Neural cell (in vitro differentiated cells): Measurements from ENCODE around the gene NRP1. TPM values are rescaled to one million over a fixed set of nuclear protein-coding genes. Genes with fewer than 3 reads are reported as not detected.

Experiments used
- H2AFZ ChIP-seq: fragments of 200-600, 300-800 bp; sonication (generic), shearing (Covaris generic); 2 replicates; pipeline ENCODE4 v1.6.0; 2014; ENCODE audit warnings: low read depth, mild to moderate bottlenecking, antibody characterized with exemption, low read length, moderate library complexity
- H3F3A ChIP-seq: fragments of 200-600 bp; shearing (Covaris generic); 2 replicates; pipeline ENCODE4 v1.6.1; 2016; ENCODE audit warnings: mild to moderate bottlenecking, moderate library complexity, mixed read lengths, antibody characterized with exemption, low read length; ENCODE audit not compliant: insufficient read depth, poor library complexity, severe bottlenecking
- H3K27ac ChIP-seq: fragments of 200-600, 300-800 bp; sonication (generic), shearing (Covaris generic); 2 replicates; pipeline ENCODE4 v1.5.1; 2014; ENCODE audit warnings: mild to moderate bottlenecking, low read length, moderate library complexity
- H3K27me3 ChIP-seq: fragments of 300-800, 200-600 bp; sonication (generic), shearing (Covaris generic); 2 replicates; pipeline ENCODE4 v1.6.0; 2014; ENCODE audit warnings: mild to moderate bottlenecking, low read depth, low read length, moderate library complexity; ENCODE audit not compliant: insufficient read depth
- H3K36me3 ChIP-seq: fragments of 300-800, 200-600 bp; sonication (generic), shearing (Covaris generic); 2 replicates; pipeline ENCODE4 v1.5.1; 2014; ENCODE audit warnings: mild to moderate bottlenecking, antibody characterized with exemption, low read length, moderate library complexity; ENCODE audit not compliant: insufficient read depth
- H3K4me2 ChIP-seq: fragments of 300-800, 200-600 bp; sonication (generic), shearing (Covaris generic); 2 replicates; pipeline ENCODE4 v1.6.0; 2014; ENCODE audit warnings: mild to moderate bottlenecking, low read length
- H3K4me3 ChIP-seq: fragments of 300-800, 200-600 bp; sonication (generic), shearing (Covaris generic); 2 replicates; pipeline ENCODE4 v1.5.1; 2014; ENCODE audit warnings: mild to moderate bottlenecking, low read length, moderate library complexity
- H3K79me2 ChIP-seq: fragments of 200-600 bp; shearing (Covaris generic); replicated peaks from 2 replicates; pipeline ENCODE4 v1.6.0; 2014; ENCODE audit warnings: mild to moderate bottlenecking, low read length, moderate library complexity; ENCODE audit not compliant: insufficient read depth
- H3K9ac ChIP-seq: fragments of 300-800, 200-600 bp; sonication (generic), shearing (Covaris generic); 2 replicates; pipeline ENCODE4 v1.6.1; 2016; ENCODE audit warnings: mild to moderate bottlenecking, low read length, mixed read lengths
- H3K9me2 ChIP-seq: fragments of 200-600 bp; shearing (Covaris generic); 2 replicates; pipeline ENCODE4 v1.6.1; 2016; ENCODE audit warnings: mild to moderate bottlenecking, low read length, mixed read lengths; ENCODE audit not compliant: insufficient read depth
- H3K9me3 ChIP-seq: fragments of 200-600, 300-800 bp; sonication (generic), shearing (Covaris generic); 2 replicates; pipeline ENCODE4 v1.6.1; 2016; ENCODE audit warnings: mild to moderate bottlenecking, mixed run types, low read length, moderate library complexity, mixed read lengths
- H4K20me1 ChIP-seq: fragments of 200-600 bp; shearing (Covaris generic); 2 replicates; pipeline ENCODE4 v1.6.1; 2016; ENCODE audit warnings: mild to moderate bottlenecking, mixed run types; ENCODE audit not compliant: insufficient read depth
- CTCF ChIP-seq: fragments of 450-650 bp; IDR thresholded peaks from 2 replicates; pipeline ENCODE4 v1.5.1; 2014; ENCODE audit warnings: antibody characterized with exemption, mild to moderate bottlenecking, moderate library complexity; ENCODE audit not compliant: poor library complexity, severe bottlenecking
- EP300 ChIP-seq: fragments of 450-650 bp; conservative IDR thresholded peaks from 2 replicates; pipeline ENCODE4 v1.6.1; 2014; ENCODE audit warnings: antibody characterized with exemption, mild to moderate bottlenecking, moderate library complexity; ENCODE audit not compliant: poor library complexity, severe bottlenecking
- EZH2 ChIP-seq: fragments of 200-600, 300-800 bp; shearing (Covaris generic), sonication (generic); IDR thresholded peaks from 2 replicates; pipeline ENCODE4 v1.6.1; 2014; ENCODE audit warnings: antibody characterized with exemption, low read length, borderline replicate concordance, mild to moderate bottlenecking; ENCODE audit not compliant: insufficient read depth, poor library complexity, severe bottlenecking
- POLR2AphosphoS5 ChIP-seq: IDR thresholded peaks from 2 replicates; pipeline ENCODE4 v1.6.1; 2012
- RAD21 ChIP-seq: fragments of 450-650 bp; conservative IDR thresholded peaks from 2 replicates; pipeline ENCODE4 v1.6.1; 2014; ENCODE audit warnings: antibody characterized with exemption, mild to moderate bottlenecking, moderate library complexity
- SMC3 ChIP-seq: fragments of 450-650 bp; conservative IDR thresholded peaks from 2 replicates; pipeline ENCODE4 v1.6.1; 2014; ENCODE audit warnings: antibody characterized with exemption, mild to moderate bottlenecking, moderate library complexity; ENCODE audit not compliant: poor library complexity
- TAF1 ChIP-seq: IDR thresholded peaks from 2 replicates; pipeline ENCODE4 v1.6.1; 2012; ENCODE audit warnings: low read depth
- polyA plus RNA-seq: library from polyadenylated mRNA; depleted of rRNA; stranded (reverse); fragments of >200 nt; gene quantifications from 2 replicates; pipeline ENCODE4 v1.2.3, GENCODE V29; 2014
- TF ChIP-seq, protein P1 (sequence below): IDR thresholded peaks from 2 replicates; pipeline ENCODE4 v1.6.1; 2012; ENCODE audit warnings: borderline replicate concordance

The NRP1 gene
- polyA plus RNA-seq, 1 donor from 2014 or later, result 23.2 TPM

DNA sequence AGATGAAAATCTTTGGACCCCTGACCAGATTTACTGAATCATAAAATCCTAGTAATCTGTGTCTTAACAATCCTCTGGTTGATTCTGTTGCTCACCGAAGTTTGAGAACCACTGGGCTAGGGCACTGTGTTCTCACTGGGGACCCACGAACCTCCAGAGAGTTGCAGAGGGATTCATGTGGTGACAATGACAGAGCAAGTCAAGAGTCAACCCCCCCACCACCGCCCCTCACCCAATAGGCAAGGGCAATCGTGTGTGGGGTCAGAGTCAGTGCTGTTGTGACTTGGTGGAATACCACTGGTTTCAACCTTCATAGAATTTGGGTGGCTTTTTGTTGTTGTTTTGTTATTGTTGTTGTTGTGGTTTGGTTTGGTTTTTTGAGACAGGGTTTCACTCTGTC is 23.5 kb upstream of the NRP1 start:
- no peaks in the 10 kb centered on the region for H3K79me2 ChIP-seq
- no peaks in the 10 kb centered on the region for H3K27me3 ChIP-seq
- no peaks in the 10 kb centered on the region for H4K20me1 ChIP-seq
- no peak overlapping the region for H3K27ac ChIP-seq
- no peaks in the 10 kb centered on the region for H3F3A ChIP-seq
- no peak overlapping the region for H3K4me3 ChIP-seq
- no peak overlapping the region for H3K9ac ChIP-seq
- no peak overlapping the region for H3K4me2 ChIP-seq
- H3K9me2 ChIP-seq, result no peaks in the 10 kb centered on the region
- H3K9me3 ChIP-seq, result no peaks in the 10 kb centered on the region
- H2AFZ ChIP-seq, result no peak overlapping the region
- TF ChIP-seq EP300, result no peak
- TF ChIP-seq, protein P1, sequence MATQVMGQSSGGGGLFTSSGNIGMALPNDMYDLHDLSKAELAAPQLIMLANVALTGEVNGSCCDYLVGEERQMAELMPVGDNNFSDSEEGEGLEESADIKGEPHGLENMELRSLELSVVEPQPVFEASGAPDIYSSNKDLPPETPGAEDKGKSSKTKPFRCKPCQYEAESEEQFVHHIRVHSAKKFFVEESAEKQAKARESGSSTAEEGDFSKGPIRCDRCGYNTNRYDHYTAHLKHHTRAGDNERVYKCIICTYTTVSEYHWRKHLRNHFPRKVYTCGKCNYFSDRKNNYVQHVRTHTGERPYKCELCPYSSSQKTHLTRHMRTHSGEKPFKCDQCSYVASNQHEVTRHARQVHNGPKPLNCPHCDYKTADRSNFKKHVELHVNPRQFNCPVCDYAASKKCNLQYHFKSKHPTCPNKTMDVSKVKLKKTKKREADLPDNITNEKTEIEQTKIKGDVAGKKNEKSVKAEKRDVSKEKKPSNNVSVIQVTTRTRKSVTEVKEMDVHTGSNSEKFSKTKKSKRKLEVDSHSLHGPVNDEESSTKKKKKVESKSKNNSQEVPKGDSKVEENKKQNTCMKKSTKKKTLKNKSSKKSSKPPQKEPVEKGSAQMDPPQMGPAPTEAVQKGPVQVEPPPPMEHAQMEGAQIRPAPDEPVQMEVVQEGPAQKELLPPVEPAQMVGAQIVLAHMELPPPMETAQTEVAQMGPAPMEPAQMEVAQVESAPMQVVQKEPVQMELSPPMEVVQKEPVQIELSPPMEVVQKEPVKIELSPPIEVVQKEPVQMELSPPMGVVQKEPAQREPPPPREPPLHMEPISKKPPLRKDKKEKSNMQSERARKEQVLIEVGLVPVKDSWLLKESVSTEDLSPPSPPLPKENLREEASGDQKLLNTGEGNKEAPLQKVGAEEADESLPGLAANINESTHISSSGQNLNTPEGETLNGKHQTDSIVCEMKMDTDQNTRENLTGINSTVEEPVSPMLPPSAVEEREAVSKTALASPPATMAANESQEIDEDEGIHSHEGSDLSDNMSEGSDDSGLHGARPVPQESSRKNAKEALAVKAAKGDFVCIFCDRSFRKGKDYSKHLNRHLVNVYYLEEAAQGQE, result no peak
- TF ChIP-seq SMC3, result no peak
- no peak for TF ChIP-seq POLR2AphosphoS5
- no peak for TF ChIP-seq EZH2
- no peak for TF ChIP-seq CTCF
- TF ChIP-seq TAF1, result no peak
- no peaks in the 10 kb centered on the region for H3K36me3 ChIP-seq

- H2AFZ ChIP-seq, result no peak overlapping the region
- TF ChIP-seq SMC3, result no peak
- H3K79me2 ChIP-seq, result no peaks in the 10 kb centered on the region
- H3K9me2 ChIP-seq, result no peaks in the 10 kb centered on the region
- H4K20me1 ChIP-seq, result no peaks in the 10 kb centered on the region
- H3K27ac ChIP-seq, result no peak overlapping the region
- H3K4me2 ChIP-seq, result no peak overlapping the region
- no peaks in the 10 kb centered on the region for H3K36me3 ChIP-seq
- no peaks in the 10 kb centered on the region for H3K27me3 ChIP-seq
- no peaks in the 10 kb centered on the region for H3F3A ChIP-seq
- no peak overlapping the region for H3K4me3 ChIP-seq
- no peaks in the 10 kb centered on the region for H3K9me3 ChIP-seq
- no peak overlapping the region for H3K9ac ChIP-seq
Observed at GRCh38 chr10:33355274-33355673, 20.8 kb upstream of the NRP1 start.

- no peaks in the 10 kb centered on the region for H3K36me3 ChIP-seq
- no peaks in the 10 kb centered on the region for H3K9me2 ChIP-seq
- H4K20me1 ChIP-seq, result no peaks in the 10 kb centered on the region
- no peaks in the 10 kb centered on the region for H3K27me3 ChIP-seq
- no peaks in the 10 kb centered on the region for H3F3A ChIP-seq
- TF ChIP-seq, protein P1, result no peak
- TF ChIP-seq TAF1 (no peak), SMC3 (no peak), EZH2 (no peak), CTCF (no peak), EP300 (no peak), RAD21 (no peak), POLR2AphosphoS5 (no peak)
- H3K9ac ChIP-seq, result no peak overlapping the region
- no peak overlapping the region for H3K4me3 ChIP-seq
- no peaks in the 10 kb centered on the region for H3K9me3 ChIP-seq
- H3K27ac ChIP-seq, result no peak overlapping the region
- H3K79me2 ChIP-seq, result no peaks in the 10 kb centered on the region
- H2AFZ ChIP-seq, result no peak overlapping the region
- no peak overlapping the region for H3K4me2 ChIP-seq
Observed at GRCh38 chr10:33353853-33354252, 19.4 kb upstream of the NRP1 start.
